Immature natural killer cell (primary cell): ENCODE measurements around the gene TMOD4. TPM values are rescaled to one million over a fixed set of nuclear protein-coding genes. Genes with fewer than 3 reads are reported as not detected.

Source experiments
- DNase-seq, 3 donors: peaks; one replicate each; pipeline ENCODE4 v3.0.0; 2022; ENCODE audit warnings: mixed read lengths in 1 of 3
- H3K27ac Mint-ChIP-seq, 6 donors: one replicate each; pipeline ENCODE4 v1.8.0; 2020; ENCODE audit warnings: mixed read lengths in 6 of 6, mild to moderate bottlenecking in 5 of 6, inconsistent platforms in 4 of 6, moderate library complexity in 3 of 6
- H3K27me3 Mint-ChIP-seq, 3 donors: one replicate each; pipeline ENCODE4 v1.8.0; 2020 to 2021; ENCODE audit warnings: low read depth in 3 of 3, mild to moderate bottlenecking in 3 of 3, mixed read lengths in 3 of 3, moderate library complexity in 3 of 3, inconsistent platforms in 1 of 3
- H3K36me3 Mint-ChIP-seq, 3 donors: one replicate each; pipeline ENCODE4 v1.8.0; 2020; ENCODE audit warnings: mixed read lengths in 3 of 3, inconsistent platforms in 2 of 3, mild to moderate bottlenecking in 2 of 3
- H3K4me1 Mint-ChIP-seq, 2 donors: one replicate each; pipeline ENCODE4 v1.8.0; 2020; ENCODE audit warnings: inconsistent platforms in 2 of 2, mild to moderate bottlenecking in 2 of 2, mixed read lengths in 2 of 2, moderate library complexity in 1 of 2
- H3K4me3 Mint-ChIP-seq, 5 donors: one replicate each; pipeline ENCODE4 v1.8.0; 2020; ENCODE audit warnings: mild to moderate bottlenecking in 5 of 5, mixed read lengths in 5 of 5, inconsistent platforms in 3 of 5, moderate library complexity in 3 of 5
- H3K9me3 Mint-ChIP-seq, 6 donors: one replicate each; pipeline ENCODE4 v1.8.0; 2020; ENCODE audit warnings: mild to moderate bottlenecking in 6 of 6, mixed read lengths in 6 of 6, inconsistent platforms in 4 of 6, moderate library complexity in 3 of 6
- polyA plus RNA-seq, 3 donors: library from polyadenylated mRNA; unstranded; fragments of 300-500 nt; fragmentation: Illumina TruSeq; gene quantifications; one replicate each; pipeline ENCODE4 v1.2.3, GENCODE V29; 2021

Gene TMOD4
- polyA plus RNA-seq, 3 donors from 2014 or later: 1.3 TPM; not detected in 2

DNA sequence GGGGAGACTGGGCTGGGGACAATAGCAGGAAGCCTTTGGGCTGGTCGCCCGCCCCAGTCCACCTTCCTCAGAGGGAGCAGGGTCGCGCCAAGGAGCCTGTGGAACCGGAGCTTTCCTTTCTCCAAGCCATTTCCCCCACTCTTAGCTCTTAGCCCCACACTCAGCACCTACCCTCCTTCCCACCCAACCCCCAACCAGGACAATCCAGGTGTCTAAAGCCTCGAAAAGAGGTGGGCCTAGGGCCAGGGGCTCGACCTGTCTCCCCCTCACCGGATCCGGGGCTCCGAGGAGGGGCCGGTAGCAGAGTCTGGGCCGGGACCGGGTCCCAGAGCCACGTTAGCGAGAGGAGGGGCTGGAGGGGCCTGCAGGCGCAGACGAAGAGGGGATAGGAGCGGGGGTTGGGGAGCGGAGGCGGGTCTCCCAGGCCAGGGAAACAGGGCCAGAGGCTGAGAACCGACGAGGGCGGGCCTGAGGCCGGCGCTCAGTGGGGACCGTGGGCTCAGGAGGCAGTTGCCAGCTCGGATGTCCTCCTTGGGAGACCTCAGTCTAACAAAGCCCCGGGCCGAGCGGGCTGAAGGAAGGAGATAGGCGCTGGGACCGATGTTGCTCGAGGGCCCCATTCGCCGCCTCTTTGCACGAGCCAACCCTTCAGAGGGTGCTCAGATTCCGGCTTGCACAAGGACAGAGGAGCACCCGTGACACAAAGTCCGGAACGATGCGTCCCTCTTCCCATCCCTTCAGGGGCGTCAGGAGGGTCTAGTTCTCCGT lies 30.3 kb downstream of the TMOD4 start:
- peak overlapping the region; percentile 85 to 98 (median 96) for H3K4me3 Mint-ChIP-seq
- peaks cover 13 to 18% of the 10 kb centered on the region in 2 donors for H3K4me1 Mint-ChIP-seq
- no peak for DNase-seq
- no peaks in the 10 kb centered on the region for H3K9me3 Mint-ChIP-seq
- peak overlapping the region in 1 of 6 donors; percentile 45 for H3K27ac Mint-ChIP-seq
- peaks cover 0 to 3% (median 0%) of the 10 kb centered on the region in 3 donors for H3K36me3 Mint-ChIP-seq
- peaks cover 0 to 5% (median 1%) of the 10 kb centered on the region in 3 donors for H3K27me3 Mint-ChIP-seq

- Mint-ChIP-seq H3K36me3 (peaks cover 0 to 3% (median 0%) of the 10 kb centered on the region in 3 donors), H3K4me3 (peak overlapping the region; percentile 2 to 51 (median 32))
Measured at GRCh38 chr1:151144474-151145303, 31.1 kb downstream of the TMOD4 start.

GRCh38 chr1:151143986-151144385 lies 31.8 kb downstream of the TMOD4 start:
- H3K4me3 Mint-ChIP-seq: no peak overlapping the region
- H3K27me3 Mint-ChIP-seq: peaks cover 0 to 5% (median 1%) of the 10 kb centered on the region in 3 donors
- no peak for DNase-seq
- H3K4me1 Mint-ChIP-seq: peaks cover 13 to 18% of the 10 kb centered on the region in 2 donors
- H3K36me3 Mint-ChIP-seq: peaks cover 0 to 3% (median 0%) of the 10 kb centered on the region in 3 donors
- H3K9me3 Mint-ChIP-seq: no peaks in the 10 kb centered on the region
- no peak overlapping the region for H3K27ac Mint-ChIP-seq

More at GRCh38 chr1:151144474-151145303, 31.1 kb downstream of the TMOD4 start:
- H3K27me3 Mint-ChIP-seq: peaks cover 0 to 5% (median 1%) of the 10 kb centered on the region in 3 donors
- H3K4me1 Mint-ChIP-seq: peaks cover 13 to 18% of the 10 kb centered on the region in 2 donors
- H3K27ac Mint-ChIP-seq: no peak overlapping the region
- no peaks in the 10 kb centered on the region for H3K9me3 Mint-ChIP-seq
- DNase-seq: no peak

DNA sequence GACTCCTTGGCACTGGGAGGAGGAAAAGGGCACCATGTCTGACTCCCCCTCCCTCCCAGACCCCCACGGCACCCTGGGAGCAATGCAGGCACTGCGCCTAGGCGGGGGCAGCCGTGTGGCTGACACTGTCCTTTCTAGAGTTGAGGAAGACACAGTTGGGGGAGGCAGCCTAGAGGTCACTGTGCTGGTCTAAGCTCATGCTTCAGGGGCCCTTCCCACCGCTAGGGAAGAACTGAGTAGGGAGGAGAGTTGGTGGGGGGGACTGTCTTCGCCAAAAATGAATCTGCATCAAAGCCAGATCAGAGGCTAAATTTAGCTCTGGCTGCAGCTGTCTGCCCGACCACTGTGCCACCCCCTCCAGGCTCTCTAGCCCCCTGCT lies 32.7 kb downstream of the TMOD4 start:
- Mint-ChIP-seq H3K4me3 (no peak overlapping the region), H3K4me1 (peaks cover 13 to 18% of the 10 kb centered on the region in 2 donors), H3K27me3 (peaks cover 0 to 5% (median 1%) of the 10 kb centered on the region in 3 donors), H3K9me3 (no peaks in the 10 kb centered on the region), H3K27ac (no peak overlapping the region), H3K36me3 (peaks cover 0 to 3% (median 0%) of the 10 kb centered on the region in 3 donors)
- no peak for DNase-seq

DNA sequence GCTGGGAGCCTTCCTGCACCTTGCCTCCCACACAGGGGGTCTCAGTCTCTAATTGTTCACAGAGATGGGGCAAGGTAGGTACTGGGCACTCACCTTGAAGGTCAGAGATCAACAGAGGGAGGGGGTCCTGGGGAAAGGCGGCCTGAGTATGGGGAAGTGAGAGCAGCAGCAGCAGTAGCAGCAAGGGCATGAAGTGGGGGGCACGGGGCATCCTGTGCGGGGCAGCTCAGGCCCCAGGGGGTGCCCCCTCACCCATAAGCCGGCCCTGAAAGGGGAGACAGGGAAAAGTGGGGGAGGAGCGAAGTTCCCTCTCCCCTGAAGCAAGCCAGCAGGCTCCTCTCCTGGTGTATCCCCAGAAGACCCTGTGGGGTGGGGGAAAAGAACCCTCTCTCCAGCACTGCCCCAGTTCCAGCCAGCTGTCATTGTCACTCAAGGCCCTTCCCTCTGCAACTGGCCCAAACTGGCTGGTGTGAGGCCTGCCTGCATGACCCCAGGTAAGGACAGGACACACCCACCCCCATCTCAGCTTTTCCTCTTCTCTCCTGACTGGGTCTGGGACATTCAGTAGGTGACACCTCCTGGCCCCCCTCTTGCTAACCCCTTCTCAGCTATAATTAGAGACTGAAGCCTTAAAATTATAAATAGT lies 33.2 kb downstream of the TMOD4 start:
- H3K27ac Mint-ChIP-seq: no peak overlapping the region
- H3K4me3 Mint-ChIP-seq: no peak overlapping the region
- H3K9me3 Mint-ChIP-seq: no peaks in the 10 kb centered on the region
- peaks cover 0 to 3% (median 0%) of the 10 kb centered on the region in 3 donors for H3K36me3 Mint-ChIP-seq
- no peak for DNase-seq
- peaks cover 0 to 5% (median 1%) of the 10 kb centered on the region in 3 donors for H3K27me3 Mint-ChIP-seq
- peaks cover 13 to 17% of the 10 kb centered on the region in 2 donors for H3K4me1 Mint-ChIP-seq

GRCh38 chr1:151137789-151138188 lies 38.0 kb downstream of the TMOD4 start:
- no peaks in the 10 kb centered on the region for H3K9me3 Mint-ChIP-seq
- H3K4me1 Mint-ChIP-seq: no peaks in the 10 kb centered on the region
- H3K27me3 Mint-ChIP-seq: peaks cover 1 to 3% (median 2%) of the 10 kb centered on the region in 3 donors
- no peak for DNase-seq
- no peak overlapping the region for H3K27ac Mint-ChIP-seq
- no peak overlapping the region for H3K4me3 Mint-ChIP-seq
- H3K36me3 Mint-ChIP-seq: no peaks in the 10 kb centered on the region

DNA sequence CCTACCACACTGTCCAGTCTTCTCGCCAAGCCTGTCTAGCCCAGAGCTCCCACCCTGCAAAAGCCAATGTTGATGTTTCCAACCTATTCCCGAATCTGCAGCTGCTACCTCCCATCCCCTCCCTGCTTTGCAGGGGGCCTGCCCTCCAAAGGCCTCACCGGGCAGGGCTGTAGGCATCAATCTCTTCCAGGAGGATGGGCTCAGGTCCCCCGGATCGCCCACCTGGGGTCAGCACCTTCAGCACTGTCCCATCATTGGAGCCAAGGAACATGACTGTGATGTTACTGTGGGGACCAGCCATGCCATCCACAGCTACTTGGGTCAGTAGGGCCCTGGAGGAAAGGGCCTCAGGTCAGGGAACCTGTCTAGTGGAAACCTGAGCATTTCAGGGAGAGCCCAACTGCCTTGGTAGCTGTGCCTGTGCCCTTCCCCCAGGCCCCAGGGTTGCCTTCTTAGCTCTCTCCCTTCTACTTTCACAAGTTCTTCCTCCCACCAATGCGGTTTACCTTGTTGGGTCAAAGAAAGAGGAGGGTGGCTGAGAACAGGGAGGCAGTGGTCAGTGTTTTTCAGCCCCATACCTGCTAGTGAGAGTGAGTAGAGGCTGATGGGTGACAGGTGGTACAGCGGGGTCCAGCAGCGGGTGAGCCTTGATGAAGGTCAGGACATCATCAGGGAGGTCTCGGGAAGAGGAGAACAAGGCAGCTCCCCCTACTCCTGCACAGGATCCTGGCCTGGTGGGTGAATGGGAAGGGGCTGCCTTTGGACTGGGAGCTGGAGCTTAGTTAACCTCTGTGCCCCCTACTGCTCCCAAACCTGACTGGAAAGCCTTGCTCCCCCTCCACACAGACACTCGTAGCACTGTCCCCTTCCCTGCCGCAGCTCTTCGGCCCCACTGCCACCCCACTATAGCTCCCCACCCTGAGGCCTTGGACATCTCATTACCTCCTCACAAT lies 40.1 kb downstream of the TMOD4 start:
- Mint-ChIP-seq H3K9me3 (no peaks in the 10 kb centered on the region), H3K4me3 (no peak overlapping the region), H3K4me1 (peaks cover 10% of the 10 kb centered on the region in 2 donors), H3K27ac (no peak overlapping the region), H3K27me3 (peaks cover 3% of the 10 kb centered on the region in 3 donors), H3K36me3 (no peaks in the 10 kb centered on the region)
- no peak for DNase-seq

DNA sequence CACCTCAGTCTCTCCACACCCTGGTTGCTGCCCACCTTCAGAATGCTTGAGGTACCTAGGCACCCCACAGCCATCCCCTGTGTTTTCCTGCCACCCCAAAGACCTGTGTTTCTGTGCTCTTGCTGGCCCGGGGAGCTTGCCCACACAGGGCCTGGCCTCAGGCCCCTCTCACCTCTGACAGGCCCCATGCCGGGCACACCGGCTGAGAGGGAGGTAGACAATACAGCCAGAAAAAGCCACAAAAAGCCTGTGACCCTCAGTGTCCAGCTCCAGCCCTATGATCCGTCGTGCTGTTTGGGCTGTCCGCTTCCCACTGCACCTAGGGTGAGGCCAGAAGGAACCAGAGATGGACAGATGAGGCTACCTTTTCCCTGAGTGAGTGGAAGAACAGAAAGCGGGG lies 40.8 kb downstream of the TMOD4 start:
- DNase-seq: no peak
- no peaks in the 10 kb centered on the region for H3K36me3 Mint-ChIP-seq
- H3K4me3 Mint-ChIP-seq: no peak overlapping the region
- peaks cover 12 to 13% of the 10 kb centered on the region in 2 donors for H3K4me1 Mint-ChIP-seq
- no peaks in the 10 kb centered on the region for H3K9me3 Mint-ChIP-seq
- H3K27me3 Mint-ChIP-seq: peaks cover 3 to 4% (median 3%) of the 10 kb centered on the region in 3 donors
- no peak overlapping the region for H3K27ac Mint-ChIP-seq

- DNase-seq: no peak
- H3K4me3 Mint-ChIP-seq: no peak overlapping the region
- no peaks in the 10 kb centered on the region for H3K36me3 Mint-ChIP-seq
- H3K9me3 Mint-ChIP-seq: no peaks in the 10 kb centered on the region
- H3K27ac Mint-ChIP-seq: no peak overlapping the region
- H3K27me3 Mint-ChIP-seq: peaks cover 3 to 4% (median 3%) of the 10 kb centered on the region in 3 donors
- peaks cover 12 to 13% of the 10 kb centered on the region in 2 donors for H3K4me1 Mint-ChIP-seq
Measured at GRCh38 chr1:151134396-151134795, 41.4 kb downstream of the TMOD4 start.

DNA sequence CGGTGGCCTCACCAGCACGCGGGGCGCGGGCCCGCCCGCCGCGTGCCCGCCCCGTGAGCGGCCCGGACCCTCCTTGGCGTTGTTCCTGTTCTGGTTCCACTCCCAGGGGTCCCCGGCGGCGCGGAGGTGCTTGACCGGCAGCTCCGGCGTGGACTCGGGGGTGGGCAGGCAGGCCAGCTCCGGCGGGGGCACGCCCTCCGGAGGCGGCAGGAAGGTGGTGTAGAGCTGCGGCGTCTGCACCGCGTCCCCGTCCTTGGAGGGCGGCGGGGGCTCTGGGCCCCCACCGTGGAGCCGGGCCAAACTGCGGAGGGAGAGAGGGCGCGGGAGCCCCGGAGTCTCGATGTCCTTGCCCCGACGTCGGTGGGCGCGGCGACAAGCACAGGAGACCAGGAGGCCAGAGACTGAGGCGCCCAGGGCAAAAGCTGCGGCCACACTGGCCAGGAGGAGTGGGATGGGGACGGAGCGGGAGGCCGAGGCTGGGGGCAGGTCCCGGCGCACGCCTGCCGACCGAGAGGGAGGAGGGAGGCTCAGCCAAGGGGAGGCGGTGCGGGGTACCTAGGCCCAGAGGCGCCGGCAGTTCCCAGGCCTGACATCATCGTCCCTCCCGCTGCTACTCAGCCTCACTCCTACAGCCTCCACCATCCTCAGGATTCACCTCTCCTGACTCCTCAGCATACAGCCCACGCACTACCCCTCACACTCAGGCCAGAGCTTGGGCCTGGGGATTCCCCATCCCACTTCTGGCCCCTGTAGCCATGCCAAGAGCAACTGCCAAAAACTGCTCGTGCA lies 42.6 kb downstream of the TMOD4 start:
- Mint-ChIP-seq H3K27me3 (peaks cover 3 to 4% (median 3%) of the 10 kb centered on the region in 3 donors), H3K4me1 (peaks cover 12 to 13% of the 10 kb centered on the region in 2 donors), H3K27ac (no peak overlapping the region), H3K4me3 (peak overlapping the region in 1 of 5 donors; percentile 75), H3K36me3 (peaks cover 0 to 3% (median 0%) of the 10 kb centered on the region in 3 donors), H3K9me3 (no peaks in the 10 kb centered on the region)
- no peak for DNase-seq

GRCh38 chr1:151132335-151133017 lies 43.3 kb downstream of the TMOD4 start:
- peaks cover 0 to 3% (median 0%) of the 10 kb centered on the region in 3 donors for H3K36me3 Mint-ChIP-seq
- no peak for DNase-seq
- H3K27me3 Mint-ChIP-seq: peaks cover 3 to 5% (median 4%) of the 10 kb centered on the region in 3 donors
- no peak overlapping the region for H3K4me3 Mint-ChIP-seq
- H3K9me3 Mint-ChIP-seq: no peaks in the 10 kb centered on the region
- H3K27ac Mint-ChIP-seq: no peak overlapping the region
- H3K4me1 Mint-ChIP-seq: peaks cover 12 to 13% of the 10 kb centered on the region in 2 donors
